Activated CD4-positive, alpha-beta T cell treated with anti-CD3 and anti-CD28 coated beads, Interleukin-2, amount 10 ng/mL, durations not matched to agents 7 days and 5 days (primary cell): Measurements from ENCODE around the gene LEMD1. TPM values are rescaled to one million over a fixed set of nuclear protein-coding genes. Genes with fewer than 3 reads are reported as not detected.
"Not testable (repeated sequence)": the region's sequence is repeated elsewhere in the genome, so short reads cannot be mapped to it uniquely, and the experiment has no call there.

Source experiments
- CTCF ChIA-PET: fragments of 350-600 bp; sonication (Branson Sonifier 250); formaldehyde crosslinking; loops from one replicate; lab custom pipeline; 2021; ENCODE audit warnings: antibody characterized with exemption; lab: Charles Lee
- POLR2A ChIA-PET: fragments of 350-600 bp; sonication (Branson Sonifier 250); formaldehyde crosslinking; loops from one replicate; lab custom pipeline; 2021; ENCODE audit warnings: antibody characterized with exemption; lab: Charles Lee
- DNase-seq: peaks from one replicate; pipeline ENCODE4 v3.0.0-alpha.2; 2020
- H3K27ac Mint-ChIP-seq: one replicate; pipeline ENCODE4 v1.8.0; 2021; ENCODE audit warnings: mild to moderate bottlenecking, moderate library complexity, mixed read lengths
- H3K27me3 Mint-ChIP-seq: one replicate; pipeline ENCODE4 v1.8.0; 2021; ENCODE audit warnings: mixed read lengths
- H3K36me3 Mint-ChIP-seq: one replicate; pipeline ENCODE4 v1.8.0; 2021; ENCODE audit warnings: low read depth, mixed read lengths
- H3K4me1 Mint-ChIP-seq: one replicate; pipeline ENCODE4 v1.8.0; 2021; ENCODE audit warnings: mixed read lengths
- H3K4me3 Mint-ChIP-seq: one replicate; pipeline ENCODE4 v1.8.0; 2021; ENCODE audit warnings: mild to moderate bottlenecking, moderate library complexity, mixed read lengths
- H3K9me3 Mint-ChIP-seq: one replicate; pipeline ENCODE4 v1.8.0; 2021; ENCODE audit warnings: mixed read lengths
- total RNA-seq, 2 experiments: library from RNA; stranded (reverse); gene quantifications; one replicate each; pipeline ENCODE4 v1.2.3, GENCODE V29; 2021

LEMD1 gene
- total RNA-seq, 2 experiments from 2014 or later, result 0.52 to 0.64 TPM

DNA sequence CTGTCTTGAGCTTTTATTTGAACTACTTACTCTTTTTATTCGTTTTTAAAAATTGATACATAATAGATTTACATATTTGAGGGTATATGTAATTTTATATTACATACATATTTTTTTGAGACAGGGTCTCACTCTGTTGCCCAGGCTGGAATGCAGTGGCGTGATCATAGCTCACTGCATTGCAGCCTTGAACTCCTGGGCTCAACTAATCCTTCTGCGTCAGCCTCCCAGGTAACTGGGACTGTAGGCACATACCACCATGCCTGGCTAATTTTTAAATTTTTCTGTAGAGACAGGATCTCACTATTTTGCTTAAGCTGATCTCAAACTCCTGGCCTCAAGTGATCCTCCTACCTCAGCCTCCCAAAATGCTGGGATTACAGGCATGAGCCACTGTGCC is 38.9 kb downstream of the LEMD1 start:
- H3K4me1 Mint-ChIP-seq, H3K27ac Mint-ChIP-seq, DNase-seq, H3K36me3 Mint-ChIP-seq, H3K27me3 Mint-ChIP-seq, H3K4me3 Mint-ChIP-seq, POLR2A ChIA-PET, CTCF ChIA-PET, H3K9me3 Mint-ChIP-seq: not testable (repeated sequence)

DNA sequence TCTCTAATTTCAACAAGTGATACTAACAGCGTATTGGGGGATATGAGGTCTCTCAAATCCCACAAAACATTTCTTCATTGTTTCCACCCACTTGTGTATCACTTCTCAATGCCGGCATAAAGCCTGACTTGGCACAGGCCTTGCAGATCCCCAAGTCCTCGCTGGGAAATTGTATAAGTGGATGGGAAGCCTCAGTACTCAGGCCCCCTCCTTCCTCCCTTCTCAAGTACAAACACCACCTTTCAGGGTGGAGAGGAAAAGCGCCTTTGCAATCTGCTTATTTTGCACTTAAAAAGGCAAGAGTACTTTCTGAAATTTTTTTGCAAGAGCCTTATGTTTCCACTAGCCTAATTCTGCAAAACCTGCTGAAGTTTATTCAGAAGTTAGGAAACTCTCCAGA is 39.3 kb downstream of the LEMD1 start:
- H3K9me3 Mint-ChIP-seq, result no peaks in the 10 kb centered on the region
- H3K4me1 Mint-ChIP-seq, result no peaks in the 10 kb centered on the region

DNA sequence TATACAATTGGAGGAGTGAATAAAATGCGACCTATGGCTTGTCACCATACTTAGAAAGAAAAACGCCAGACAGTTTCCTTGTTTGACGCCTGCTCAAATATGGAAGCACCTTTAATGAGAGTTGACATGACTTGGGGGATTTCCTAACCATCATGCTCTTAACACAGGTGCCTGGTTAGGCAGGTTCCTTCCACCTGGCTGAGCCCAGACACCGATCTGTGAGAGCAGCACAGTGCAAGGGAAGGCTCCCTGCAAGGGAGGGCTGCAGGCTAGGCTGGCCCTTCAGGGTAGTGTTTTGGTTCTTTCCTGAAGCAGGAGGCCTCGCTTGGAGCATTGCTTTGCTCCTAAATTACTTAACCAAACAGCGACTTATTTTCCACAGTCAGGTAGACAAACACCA is 40.6 kb downstream of the LEMD1 start:
- peaks cover 16% of the 10 kb centered on the region for H3K27me3 Mint-ChIP-seq
- H3K4me3 Mint-ChIP-seq, result no peak overlapping the region
- no peak overlapping the region for H3K27ac Mint-ChIP-seq
- ChIA-PET POLR2A (no interaction called here), CTCF (interaction anchor here (1.0 to 1.7 kb wide), 3 partner anchors 12 to 50 kb away, joined by 3 to 5 read pairs (median 4); no protein-coding TSS in a partner anchor)
- H3K36me3 Mint-ChIP-seq, result no peaks in the 10 kb centered on the region
- no peaks in the 10 kb centered on the region for H3K9me3 Mint-ChIP-seq
- no peak for DNase-seq
- H3K4me1 Mint-ChIP-seq, result no peaks in the 10 kb centered on the region

More for the DNA sequence above, 39.3 kb downstream of the LEMD1 start:
- Mint-ChIP-seq H3K4me3 (no peak overlapping the region), H3K36me3 (no peaks in the 10 kb centered on the region), H3K27me3 (peaks cover 9% of the 10 kb centered on the region), H3K27ac (no peak overlapping the region)
- no peak for DNase-seq
- POLR2A ChIA-PET, result no interaction called here
- CTCF ChIA-PET, result interaction anchor here (0.7 kb wide), 1 partner anchor 929 kb away, joined by 3 read pairs; no protein-coding TSS in a partner anchor

DNA sequence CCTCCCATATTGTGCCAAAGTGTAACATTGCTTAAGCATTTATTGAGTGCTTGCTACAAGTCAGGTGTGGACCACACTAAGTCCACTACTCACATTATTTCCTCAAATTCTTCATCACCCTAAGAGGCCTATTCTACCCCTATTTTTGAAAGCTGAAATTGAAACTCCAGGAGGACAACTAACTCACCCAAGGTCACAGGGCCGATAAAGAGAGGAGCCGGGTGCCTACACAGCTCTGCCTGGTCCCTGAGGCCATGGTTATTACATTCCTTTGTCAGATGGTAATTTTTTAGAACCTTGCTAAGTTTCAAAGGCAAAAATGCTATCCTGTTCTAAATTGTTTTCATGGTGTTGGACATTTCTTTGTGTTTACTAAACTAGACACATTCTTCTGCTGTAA is 41.0 kb downstream of the LEMD1 start:
- no peak for DNase-seq
- Mint-ChIP-seq H3K9me3 (no peaks in the 10 kb centered on the region), H3K27ac (no peak overlapping the region), H3K4me3 (no peak overlapping the region), H3K36me3 (no peaks in the 10 kb centered on the region), H3K27me3 (peaks cover 21% of the 10 kb centered on the region), H3K4me1 (no peaks in the 10 kb centered on the region)
- POLR2A ChIA-PET, result no interaction called here
- CTCF ChIA-PET, result interaction anchor here (1.0 to 1.7 kb wide), 3 partner anchors 12 to 50 kb away, joined by 3 to 5 read pairs (median 4); no protein-coding TSS in a partner anchor

GRCh38 chr1:205379056-205379455 is 42.8 kb downstream of the LEMD1 start:
- POLR2A ChIA-PET, result no interaction called here
- peak overlapping the region; percentile 66 for H3K27ac Mint-ChIP-seq
- peaks cover 7% of the 10 kb centered on the region for H3K4me1 Mint-ChIP-seq
- no peak overlapping the region for H3K4me3 Mint-ChIP-seq
- H3K27me3 Mint-ChIP-seq, result peaks cover 31% of the 10 kb centered on the region
- H3K36me3 Mint-ChIP-seq, result no peaks in the 10 kb centered on the region
- no peak for DNase-seq
- no peaks in the 10 kb centered on the region for H3K9me3 Mint-ChIP-seq
- CTCF ChIA-PET, result no interaction called here

- Mint-ChIP-seq H3K4me1 (peaks cover 11% of the 10 kb centered on the region), H3K27me3 (peaks cover 42% of the 10 kb centered on the region), H3K9me3 (no peaks in the 10 kb centered on the region), H3K36me3 (no peaks in the 10 kb centered on the region), H3K4me3 (no peak overlapping the region), H3K27ac (no peak overlapping the region)
- POLR2A ChIA-PET, result no interaction called here
- CTCF ChIA-PET, result no interaction called here
- no peak for DNase-seq
Observed at GRCh38 chr1:205377355-205377754, 44.5 kb downstream of the LEMD1 start.

DNA sequence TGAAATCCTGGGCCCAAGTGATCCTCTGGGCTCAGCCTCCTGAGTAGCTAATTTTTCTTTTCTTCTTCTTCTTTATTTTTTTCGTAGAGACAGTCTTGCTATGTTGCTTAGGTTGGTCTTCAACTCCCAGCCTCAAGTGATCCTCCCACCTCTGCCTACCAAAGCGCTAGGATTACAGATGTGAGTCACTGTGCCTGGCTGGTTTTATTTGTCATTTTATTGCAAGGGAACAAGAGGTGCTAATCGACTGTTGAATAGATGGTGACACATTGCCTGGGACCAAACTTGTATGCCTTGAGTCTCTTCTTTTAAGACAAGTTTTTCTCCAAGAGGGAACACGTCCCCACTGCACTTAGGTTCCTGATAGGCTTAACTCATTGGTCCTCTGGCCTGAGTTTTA is 45.1 kb downstream of the LEMD1 start:
- H3K9me3 Mint-ChIP-seq, result no peaks in the 10 kb centered on the region
- ChIA-PET POLR2A (no interaction called here), CTCF (interaction anchor here (1.2 kb wide), 1 partner anchor 103 kb away, joined by 3 read pairs; no protein-coding TSS in a partner anchor)
- H3K36me3 Mint-ChIP-seq, result no peaks in the 10 kb centered on the region
- H3K4me3 Mint-ChIP-seq, result no peak overlapping the region
- H3K4me1 Mint-ChIP-seq, result peaks cover 11% of the 10 kb centered on the region
- H3K27ac Mint-ChIP-seq, result no peak overlapping the region
- no peak for DNase-seq
- peaks cover 45% of the 10 kb centered on the region for H3K27me3 Mint-ChIP-seq

- Mint-ChIP-seq H3K27me3 (peaks cover 46% of the 10 kb centered on the region), H3K4me3 (no peak overlapping the region), H3K9me3 (no peaks in the 10 kb centered on the region), H3K27ac (no peak overlapping the region), H3K4me1 (peaks cover 11% of the 10 kb centered on the region), H3K36me3 (no peaks in the 10 kb centered on the region)
- no peak for DNase-seq
- CTCF ChIA-PET, result interaction anchor here (1.2 kb wide), 1 partner anchor 103 kb away, joined by 3 read pairs; no protein-coding TSS in a partner anchor
- POLR2A ChIA-PET, result no interaction called here
Observed at GRCh38 chr1:205375835-205376545, 45.9 kb downstream of the LEMD1 start.

DNA sequence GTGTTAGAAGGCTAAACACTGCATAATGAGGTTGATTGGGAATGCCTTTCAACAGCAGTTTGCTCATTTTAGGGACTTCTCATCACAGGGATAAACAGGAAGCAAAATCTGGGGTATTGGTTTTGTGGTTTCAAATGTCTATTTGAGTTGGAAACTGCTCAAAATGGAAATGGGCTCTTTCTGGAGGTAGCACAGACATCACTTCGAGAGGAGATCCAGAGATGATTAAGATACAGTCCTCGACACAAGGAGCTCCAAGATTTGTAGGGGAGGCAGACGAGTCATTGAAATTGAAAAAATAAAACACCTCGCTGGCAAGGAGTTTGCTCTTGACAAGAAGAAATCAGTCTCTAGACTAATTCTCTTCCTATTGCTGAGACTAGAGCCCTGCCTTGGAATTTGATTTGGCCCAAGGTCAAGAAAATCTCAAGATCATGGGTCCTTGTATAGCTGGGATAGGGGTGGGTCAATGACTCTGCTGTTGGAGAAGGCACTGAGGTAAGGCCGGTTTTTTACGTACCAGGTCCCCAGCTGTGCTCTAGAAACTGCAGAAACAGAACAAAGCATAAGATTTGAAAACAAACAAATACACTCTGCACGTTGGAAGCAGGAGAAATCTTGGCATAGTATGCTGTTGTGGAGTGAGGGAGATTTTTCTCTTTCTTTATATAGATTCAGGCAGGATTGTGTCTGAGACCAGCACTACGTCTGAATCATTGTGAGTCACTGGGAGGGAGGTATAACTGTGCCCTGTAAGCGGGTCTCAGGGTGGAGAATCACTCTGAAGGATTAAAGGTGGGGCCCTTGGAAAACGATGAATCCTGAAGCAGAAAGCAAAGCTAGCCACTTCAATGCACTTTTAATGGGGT is 47.4 kb downstream of the LEMD1 start:
- Mint-ChIP-seq H3K4me1 (peaks cover 11% of the 10 kb centered on the region), H3K9me3 (no peaks in the 10 kb centered on the region), H3K27ac (no peak overlapping the region), H3K27me3 (peaks cover 47% of the 10 kb centered on the region), H3K4me3 (no peak overlapping the region), H3K36me3 (no peaks in the 10 kb centered on the region)
- DNase-seq, result no peak
- POLR2A ChIA-PET, result no interaction called here
- CTCF ChIA-PET, result no interaction called here

DNA sequence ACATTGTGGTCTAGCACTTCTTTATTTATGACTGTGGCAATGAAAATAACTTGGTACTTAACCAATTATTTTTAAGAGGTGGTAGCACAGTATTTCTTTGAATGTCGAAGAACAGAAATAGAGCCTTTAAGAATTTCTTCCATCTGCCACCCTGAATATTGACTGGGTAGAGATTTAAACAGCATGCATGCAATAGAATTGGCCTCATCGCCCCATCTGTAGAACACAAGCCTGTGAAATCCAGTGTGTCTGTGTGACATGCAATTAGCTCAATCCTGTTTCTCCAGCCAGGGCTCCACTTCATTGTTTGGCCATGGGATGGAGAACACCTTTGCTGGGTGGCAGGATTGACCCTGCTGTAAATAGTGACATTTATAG is 48.1 kb downstream of the LEMD1 start:
- no peak for DNase-seq
- Mint-ChIP-seq H3K36me3 (no peaks in the 10 kb centered on the region), H3K27ac (no peak overlapping the region), H3K4me3 (no peak overlapping the region), H3K9me3 (no peaks in the 10 kb centered on the region), H3K4me1 (peaks cover 11% of the 10 kb centered on the region), H3K27me3 (peaks cover 43% of the 10 kb centered on the region)
- CTCF ChIA-PET, result no interaction called here
- POLR2A ChIA-PET, result no interaction called here

DNA sequence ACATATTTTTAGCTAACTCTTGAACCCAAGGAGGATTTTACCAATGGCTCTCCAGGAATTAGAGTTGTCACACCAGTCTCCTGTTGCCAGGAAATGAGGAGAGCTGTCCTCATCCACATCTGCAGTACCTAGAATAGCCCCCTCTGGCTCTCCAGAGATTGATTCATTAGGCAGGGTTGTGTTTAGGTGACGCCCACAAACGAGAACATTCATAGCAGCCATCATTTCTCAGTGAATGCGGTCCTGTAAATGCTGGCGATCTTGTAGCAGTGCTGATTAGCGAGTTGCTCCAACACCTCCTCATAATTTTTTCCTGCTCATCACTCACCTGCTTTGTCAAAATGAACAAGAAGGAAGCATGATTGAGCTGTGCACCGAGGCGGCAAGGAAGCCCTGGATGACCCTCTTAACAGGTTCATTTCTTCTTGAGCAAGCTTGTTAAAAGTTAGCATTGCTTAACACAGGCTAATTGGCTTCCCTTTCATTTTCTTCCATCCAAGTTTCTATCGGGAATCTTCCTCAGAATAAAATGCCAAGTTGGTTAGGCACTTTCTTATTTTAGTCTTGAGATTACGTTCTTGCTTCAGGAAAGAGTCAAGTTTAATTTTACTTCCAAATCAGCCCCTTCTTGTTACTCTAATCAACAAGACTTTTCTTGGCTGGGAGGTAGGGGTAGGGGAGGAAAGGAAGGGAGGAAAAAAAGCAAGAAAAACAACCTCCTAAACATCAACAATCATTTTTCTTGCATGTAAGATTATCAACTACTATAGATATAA is 48.6 kb downstream of the LEMD1 start:
- POLR2A ChIA-PET, result no interaction called here
- Mint-ChIP-seq H3K27ac (no peak overlapping the region), H3K27me3 (peaks cover 43% of the 10 kb centered on the region), H3K9me3 (no peaks in the 10 kb centered on the region), H3K4me1 (peaks cover 11% of the 10 kb centered on the region), H3K36me3 (no peaks in the 10 kb centered on the region), H3K4me3 (no peak overlapping the region)
- CTCF ChIA-PET, result interaction anchor here (0.6 kb wide), 1 partner anchor 33 kb away, joined by 3 read pairs; no protein-coding TSS in a partner anchor
- no peak for DNase-seq

DNA sequence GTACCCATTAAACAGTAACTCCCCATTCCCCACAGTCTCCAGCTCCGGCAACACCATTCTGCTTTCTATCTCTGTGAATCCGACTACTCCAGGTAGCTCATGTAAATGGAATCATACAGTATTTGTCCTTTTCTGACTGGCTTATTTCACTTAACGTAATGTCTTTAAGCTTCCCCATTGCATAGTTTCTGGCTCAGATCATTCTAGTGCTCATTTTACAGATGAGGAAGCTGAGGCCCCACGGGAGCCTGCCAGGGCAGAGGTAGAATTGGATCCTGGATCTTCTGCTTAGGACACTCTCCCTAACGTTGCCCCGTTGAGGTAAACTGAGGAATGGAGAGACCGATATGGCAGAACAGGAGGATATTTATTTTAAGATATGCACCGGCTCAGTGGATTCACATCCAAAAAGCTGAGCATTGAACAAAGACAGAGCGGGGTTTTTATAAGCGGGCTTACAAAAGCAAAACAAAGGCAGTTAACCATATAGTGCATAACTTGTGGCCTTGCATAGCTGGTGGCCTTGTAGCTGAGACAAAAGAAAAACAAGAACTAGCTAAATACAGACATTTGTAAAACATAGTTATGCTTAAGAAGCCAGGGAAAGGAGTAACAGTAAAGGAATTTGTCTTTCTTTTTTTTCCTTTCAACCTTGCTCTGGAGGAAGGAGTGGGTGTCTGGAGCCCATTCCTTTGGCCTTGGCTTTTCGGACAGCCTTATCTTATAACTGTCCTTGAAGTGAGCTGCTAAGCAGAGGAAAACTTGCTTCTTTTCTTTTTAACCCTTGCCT is 49.8 kb downstream of the LEMD1 start:
- no peak overlapping the region for H3K27ac Mint-ChIP-seq
- no peaks in the 10 kb centered on the region for H3K36me3 Mint-ChIP-seq
- peaks cover 36% of the 10 kb centered on the region for H3K27me3 Mint-ChIP-seq
- CTCF ChIA-PET, result no interaction called here
- POLR2A ChIA-PET, result no interaction called here
- H3K9me3 Mint-ChIP-seq, result no peaks in the 10 kb centered on the region
- peaks cover 11% of the 10 kb centered on the region for H3K4me1 Mint-ChIP-seq
- H3K4me3 Mint-ChIP-seq, result no peak overlapping the region
- DNase-seq, result no peak
